COR-L47 (cell line): Measurements from ENCODE around the gene ABCC6.
"Not testable (repeated sequence)": the region's sequence is repeated elsewhere in the genome, so short reads cannot be mapped to it uniquely, and the experiment has no call there.

Source experiments
- DNase-seq: peaks from one replicate; lab custom pipeline; 2025; lab: John Stamatoyannopoulos, UW

ABCC6 gene

GRCh38 chr16:16112450-16113053, 110.7 kb downstream of the ABCC6 start:
- no peak for DNase-seq

DNA sequence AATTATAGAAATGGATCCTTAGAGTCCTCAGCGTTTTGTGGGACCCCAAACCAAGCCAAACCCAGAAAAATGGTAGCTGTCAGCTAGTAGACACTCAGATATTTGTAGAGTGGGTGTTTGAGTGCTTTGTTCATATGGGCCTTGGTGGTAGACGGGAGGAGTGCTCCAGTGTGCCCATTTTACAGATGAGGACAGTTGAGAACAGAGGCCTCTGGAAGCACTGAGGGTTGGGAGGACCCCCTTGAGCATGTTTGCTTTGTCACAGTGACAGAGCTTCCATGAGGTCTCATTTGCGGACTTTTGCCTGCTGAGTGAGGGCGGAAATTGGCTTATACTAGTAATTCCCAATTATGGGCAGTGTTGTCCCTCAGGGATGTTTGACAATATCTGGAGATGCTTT, 111.7 kb downstream of the ABCC6 start:
- no peak for DNase-seq

GRCh38 chr16:16110111-16110490, 113.2 kb downstream of the ABCC6 start:
- no peak for DNase-seq

GRCh38 chr16:16109453-16110110, 113.7 kb downstream of the ABCC6 start:
- no peak for DNase-seq

DNA sequence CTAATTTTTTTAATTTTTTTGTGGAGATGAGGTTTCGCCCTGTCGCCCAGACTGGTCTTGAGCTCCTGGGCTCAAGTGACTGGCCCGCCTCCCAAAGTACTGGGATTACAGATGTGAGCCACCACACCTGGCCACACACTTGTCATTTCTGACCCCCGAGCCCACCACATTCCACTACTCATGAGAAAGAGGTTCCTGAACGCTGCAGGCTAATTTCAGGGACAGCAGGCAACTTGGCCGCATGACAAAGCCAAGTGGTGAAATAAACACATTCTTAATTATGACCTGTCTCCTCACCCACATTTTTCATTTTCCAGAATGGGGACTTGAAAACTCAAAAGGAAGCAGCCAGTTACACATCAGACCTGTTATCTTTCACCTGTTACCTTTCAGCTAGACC, 114.5 kb downstream of the ABCC6 start:
- no peak for DNase-seq

- no peak for DNase-seq
Measured at GRCh38 chr16:16107839-16108238, 115.5 kb downstream of the ABCC6 start.

GRCh38 chr16:16106466-16106865, 116.8 kb downstream of the ABCC6 start:
- DNase-seq: no peak

GRCh38 chr16:16105646-16106045, 117.6 kb downstream of the ABCC6 start:
- DNase-seq: no peak

GRCh38 chr16:16104804-16105141, 118.5 kb downstream of the ABCC6 start:
- not testable (repeated sequence) for DNase-seq

GRCh38 chr16:16104132-16104803, 119.0 kb downstream of the ABCC6 start:
- not testable (repeated sequence) for DNase-seq

DNA sequence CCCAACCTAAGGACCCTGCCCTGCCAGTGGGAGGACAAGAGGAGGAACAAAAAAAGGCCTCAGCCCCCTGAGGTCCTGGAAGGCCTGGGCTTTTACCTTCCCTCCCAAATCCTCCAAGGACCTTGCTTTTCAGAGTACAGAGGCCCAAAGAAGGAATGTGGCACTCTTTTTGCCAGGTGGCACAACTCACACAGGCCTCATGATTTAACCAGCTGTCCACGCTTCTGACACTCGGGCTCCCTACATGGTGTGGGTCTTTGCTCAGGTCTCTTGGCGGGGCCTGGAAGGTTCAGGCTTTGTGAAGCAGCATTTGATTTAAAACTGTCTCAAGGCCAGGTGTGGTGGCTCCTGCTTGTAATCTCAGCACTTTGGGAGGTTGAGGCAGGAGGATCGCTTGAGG, 120.6 kb downstream of the ABCC6 start:
- no peak for DNase-seq

DNA sequence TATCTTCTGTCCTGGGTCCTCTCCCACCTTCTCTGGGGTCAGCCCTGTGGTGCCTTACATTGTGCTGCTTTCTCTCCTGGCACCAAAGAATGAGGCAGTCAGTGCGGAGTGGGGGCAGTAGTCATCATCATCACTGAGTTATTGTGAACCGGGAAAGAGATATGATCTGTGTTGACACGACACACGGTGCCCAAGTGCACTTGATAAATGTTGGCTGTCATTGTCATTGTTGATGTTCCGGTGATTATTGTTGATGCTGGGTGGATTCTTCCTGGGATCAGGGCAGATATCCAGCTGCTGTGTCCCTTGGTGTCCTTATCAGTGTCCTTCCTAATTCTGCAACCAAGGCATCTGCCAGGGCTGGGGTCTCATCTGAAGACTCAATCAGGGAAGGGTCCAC, 121.7 kb downstream of the ABCC6 start:
- DNase-seq: no peak

DNA sequence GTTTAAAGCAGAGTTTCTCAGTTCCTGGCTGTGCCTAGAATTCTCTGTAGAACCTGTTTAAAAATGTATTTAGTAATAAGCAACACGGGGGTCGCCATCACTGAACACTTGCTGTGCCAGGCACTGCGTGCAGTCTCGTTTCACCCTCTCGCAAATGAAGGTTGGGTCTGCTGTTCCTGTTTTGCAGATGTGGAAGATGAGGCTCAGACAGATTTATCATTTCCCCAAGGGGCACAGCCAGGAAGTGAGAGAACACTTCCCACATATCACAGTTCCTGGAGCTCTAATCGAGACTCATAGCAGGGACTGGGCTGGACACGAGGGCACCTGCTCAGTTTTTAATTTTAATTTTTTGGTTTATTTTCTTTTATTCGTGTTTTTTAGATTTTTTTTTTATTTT, 122.7 kb downstream of the ABCC6 start:
- DNase-seq: no peak

DNA sequence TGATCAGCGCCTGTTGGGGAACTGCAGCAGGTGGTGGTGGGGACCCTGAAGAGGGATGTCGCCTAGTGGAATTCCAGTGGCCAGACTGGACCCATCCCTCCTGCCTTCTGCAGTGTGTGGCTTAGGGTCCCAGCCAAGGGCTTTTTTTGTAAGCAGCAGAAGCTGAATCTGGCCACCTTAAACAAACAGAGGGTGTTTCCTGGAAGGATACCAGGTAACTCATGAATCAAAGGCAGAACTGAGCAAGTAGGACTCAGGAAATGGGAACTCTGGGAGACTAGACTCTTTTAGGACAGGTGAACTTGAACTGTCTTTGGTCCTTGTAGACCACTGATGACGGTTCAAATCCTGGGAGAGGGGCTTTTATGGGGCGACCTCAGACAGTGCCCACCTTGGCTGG, 124.0 kb downstream of the ABCC6 start:
- no peak for DNase-seq
